Esophagus (tissue), 2 donors: ENCODE results near the gene IGLL1. TPM values are rescaled to one million over a fixed set of nuclear protein-coding genes. Genes with fewer than 3 reads are reported as not detected.
"Not testable (repeated sequence)": the region's sequence is repeated elsewhere in the genome, so short reads cannot be mapped to it uniquely, and the experiment has no call there.

Source experiments
- H3K27ac ChIP-seq, 2 donors: one replicate each; pipeline ENCODE4 v1.5.1; 2013; ENCODE audit warnings: low read depth in 2 of 2, mild to moderate bottlenecking in 2 of 2, inconsistent platforms in 1 of 2, low read length in 1 of 2, moderate library complexity in 1 of 2
- H3K27me3 ChIP-seq, 2 donors: one replicate each; pipeline ENCODE4 v1.6.1; 2013; ENCODE audit warnings: low read length in 2 of 2, control low read depth in 1 of 2, mild to moderate bottlenecking in 1 of 2; ENCODE audit not compliant: insufficient read depth in 2 of 2, control insufficient read depth in 1 of 2
- H3K36me3 ChIP-seq, 2 donors: one replicate each; pipeline ENCODE4 v1.6.1; 2013; ENCODE audit warnings: low read length in 1 of 2; ENCODE audit not compliant: control insufficient read depth in 2 of 2, insufficient read depth in 2 of 2
- H3K4me1 ChIP-seq, 2 donors: one replicate each; pipeline ENCODE4 v1.6.1; 2013; ENCODE audit warnings: low read length in 1 of 2; ENCODE audit not compliant: control insufficient read depth in 2 of 2, insufficient read depth in 2 of 2
- H3K4me3 ChIP-seq, 2 donors: one replicate each; pipeline ENCODE4 v1.5.1; 2013; ENCODE audit warnings: low read length in 2 of 2, mild to moderate bottlenecking in 2 of 2, low read depth in 1 of 2, moderate library complexity in 1 of 2
- H3K9me3 ChIP-seq, 2 donors: one replicate each; pipeline ENCODE4 v1.6.1; 2013; ENCODE audit warnings: mild to moderate bottlenecking in 2 of 2, low read depth in 1 of 2, low read length in 1 of 2, moderate library complexity in 1 of 2; ENCODE audit not compliant: control insufficient read depth in 2 of 2, insufficient read depth in 1 of 2
- WGBS, 2 donors: extraction: QIAGEN DNeasy Blood & Tissue Kit; methylation state at CpG; one replicate each; pipeline ENCODE4 v1.1.7; 2013; 5-methylcytosine and 5-hydroxymethylcytosine counted together
- polyA plus RNA-seq, 2 donors: library from polyadenylated mRNA; stranded (reverse); fragments of 200-250 nt; gene quantifications; one replicate each; pipeline ENCODE4 v1.2.3, GENCODE V29; 2013
- donor health status: healthy with polysubstance abuse.
- donor health status: Bipolar disorder and iron deficiency.

IGLL1 gene
- polyA plus RNA-seq, 2 donors = not detected

GRCh38 chr22:23565915-23566704, 14.0 kb downstream of the IGLL1 start:
- Histone ChIP-seq H3K9me3 (no peaks in the 10 kb centered on the region), H3K4me3 (peak overlapping the region in 1 of 2 donors; percentile 43), H3K36me3 (no peaks in the 10 kb centered on the region), H3K4me1 (peaks cover 4 to 6% of the 10 kb centered on the region in 2 donors), H3K27ac (no peak overlapping the region), H3K27me3 (peaks cover 0 to 14% of the 10 kb centered on the region in 2 donors)
- 1 to 2% methylated on average over 36 to 73 of the region's 73 CpGs for WGBS, 2 donors

- peak overlapping the region in 1 of 2 donors; percentile 43 for H3K4me3 ChIP-seq
- H3K27ac ChIP-seq = no peak overlapping the region
- H3K36me3 ChIP-seq = no peaks in the 10 kb centered on the region
- H3K4me1 ChIP-seq = peaks cover 4 to 6% of the 10 kb centered on the region in 2 donors
- 12 to 13% methylated on average over 10 of the region's 11 CpGs for WGBS, 2 donors
- H3K27me3 ChIP-seq = peaks cover 0 to 14% of the 10 kb centered on the region in 2 donors
- H3K9me3 ChIP-seq = no peaks in the 10 kb centered on the region
Observed at GRCh38 chr22:23565305-23565914, 14.7 kb downstream of the IGLL1 start.

DNA sequence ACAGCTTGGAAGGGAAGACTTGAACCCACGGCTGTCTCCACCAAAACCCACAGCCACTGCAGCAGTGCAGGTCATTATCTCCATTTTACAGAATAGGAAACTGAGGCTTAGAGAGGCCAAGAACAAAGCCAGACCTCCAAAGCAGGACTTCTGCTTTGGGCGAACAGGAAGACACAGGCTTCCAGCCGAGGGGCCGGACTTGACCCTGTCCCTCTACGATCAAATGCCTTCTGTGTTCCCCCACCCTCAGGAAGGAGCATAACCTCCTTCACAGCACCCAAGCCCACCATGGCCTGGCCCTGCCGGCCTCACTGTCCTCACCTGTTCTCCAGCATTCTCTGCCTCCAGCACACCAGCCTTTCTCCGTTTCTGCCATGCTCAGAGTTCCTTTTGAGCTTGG, 15.8 kb downstream of the IGLL1 start:
- no peak overlapping the region for H3K4me3 ChIP-seq
- H3K4me1 ChIP-seq = peaks cover 4 to 6% of the 10 kb centered on the region in 2 donors
- WGBS, 2 donors = 90 to 91% methylated on average over 7 of the region's 7 CpGs
- H3K36me3 ChIP-seq = no peaks in the 10 kb centered on the region
- H3K27ac ChIP-seq = no peak overlapping the region
- peaks cover 0 to 14% of the 10 kb centered on the region in 2 donors for H3K27me3 ChIP-seq
- H3K9me3 ChIP-seq = no peaks in the 10 kb centered on the region

DNA sequence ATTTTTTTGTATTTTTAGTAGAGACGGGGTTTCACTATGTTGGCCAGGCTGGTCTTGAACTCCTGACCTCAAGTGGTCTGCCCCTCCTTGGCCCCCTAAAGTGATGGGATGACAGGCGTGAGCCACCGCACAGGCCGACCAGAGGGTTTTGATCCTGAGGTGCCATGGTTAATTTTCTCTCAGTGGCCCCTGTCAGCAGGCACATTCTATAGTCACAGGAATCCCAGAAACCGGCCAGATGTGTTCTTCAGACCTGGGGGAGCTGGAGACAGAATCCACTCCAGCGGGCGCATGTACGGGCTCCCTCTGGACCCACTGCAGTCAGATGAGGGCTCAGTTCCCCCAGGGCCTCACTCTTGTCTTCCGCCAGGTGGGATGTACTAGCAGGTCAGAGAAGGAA, 17.0 kb downstream of the IGLL1 start:
- Histone ChIP-seq H3K4me3 (no peak overlapping the region), H3K4me1 (peaks cover 4 to 6% of the 10 kb centered on the region in 2 donors), H3K36me3 (no peaks in the 10 kb centered on the region), H3K27ac (no peak overlapping the region), H3K27me3 (peaks cover 0 to 14% of the 10 kb centered on the region in 2 donors), H3K9me3 (no peaks in the 10 kb centered on the region)
- 90 to 93% methylated on average over 9 of the region's 9 CpGs for WGBS, 2 donors

DNA sequence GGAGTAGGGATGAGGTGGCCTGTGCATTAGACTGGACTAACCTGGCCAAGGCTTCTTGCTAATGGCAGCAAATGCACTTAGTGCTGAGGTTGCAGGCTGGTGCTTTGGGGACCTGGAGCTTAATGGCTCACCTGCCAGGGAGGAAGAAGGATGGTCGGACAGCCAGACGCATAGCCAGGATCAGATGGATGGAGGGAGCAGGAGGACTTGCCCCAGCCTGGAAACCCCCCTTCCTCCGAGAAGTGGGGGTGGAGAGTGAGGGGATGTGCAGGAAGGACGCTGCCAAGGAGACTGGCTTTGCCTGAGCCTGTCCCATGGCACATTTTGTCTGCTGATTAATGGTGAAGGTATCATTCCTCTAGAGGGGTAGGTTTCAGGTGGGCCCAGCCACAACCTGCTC, 17.9 kb downstream of the IGLL1 start:
- H3K4me3 ChIP-seq = no peak overlapping the region
- no peaks in the 10 kb centered on the region for H3K9me3 ChIP-seq
- 78 to 84% methylated on average over 4 of the region's 4 CpGs for WGBS, 2 donors
- H3K36me3 ChIP-seq = no peaks in the 10 kb centered on the region
- no peak overlapping the region for H3K27ac ChIP-seq
- peaks cover 4 to 6% of the 10 kb centered on the region in 2 donors for H3K4me1 ChIP-seq
- H3K27me3 ChIP-seq = peaks cover 0 to 14% of the 10 kb centered on the region in 2 donors

GRCh38 chr22:23561025-23561510, 19.0 kb downstream of the IGLL1 start:
- not testable (repeated sequence) for H3K36me3 ChIP-seq, H3K4me1 ChIP-seq, H3K4me3 ChIP-seq, H3K9me3 ChIP-seq, H3K27ac ChIP-seq, H3K27me3 ChIP-seq
- 84 to 92% methylated on average over 20 to 24 of the region's 24 CpGs for WGBS, 2 donors

DNA sequence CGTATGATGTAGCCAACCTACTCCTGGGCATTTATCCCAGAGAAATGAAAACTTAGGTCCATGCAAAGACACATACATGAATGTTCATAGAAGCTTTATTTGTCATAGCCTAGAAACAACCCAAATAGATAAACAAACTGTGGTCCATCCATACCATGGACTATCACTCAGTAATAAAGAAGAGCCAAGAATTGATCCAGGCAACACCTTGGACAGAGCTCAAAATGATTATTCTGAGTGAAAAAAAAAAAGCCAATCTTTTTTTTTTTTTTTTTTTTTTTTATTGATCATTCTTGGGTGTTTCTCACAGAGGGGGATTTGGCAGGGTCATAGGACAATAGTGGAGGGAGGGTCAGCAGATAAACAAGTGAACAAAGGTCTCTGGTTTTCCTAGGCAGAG, 19.9 kb downstream of the IGLL1 start:
- H3K4me1 ChIP-seq, H3K27me3 ChIP-seq, H3K9me3 ChIP-seq, H3K4me3 ChIP-seq, H3K27ac ChIP-seq, H3K36me3 ChIP-seq: not testable (repeated sequence)
- WGBS, 2 donors = 35 to 59% methylated on average over 1 of the region's 1 CpG

DNA sequence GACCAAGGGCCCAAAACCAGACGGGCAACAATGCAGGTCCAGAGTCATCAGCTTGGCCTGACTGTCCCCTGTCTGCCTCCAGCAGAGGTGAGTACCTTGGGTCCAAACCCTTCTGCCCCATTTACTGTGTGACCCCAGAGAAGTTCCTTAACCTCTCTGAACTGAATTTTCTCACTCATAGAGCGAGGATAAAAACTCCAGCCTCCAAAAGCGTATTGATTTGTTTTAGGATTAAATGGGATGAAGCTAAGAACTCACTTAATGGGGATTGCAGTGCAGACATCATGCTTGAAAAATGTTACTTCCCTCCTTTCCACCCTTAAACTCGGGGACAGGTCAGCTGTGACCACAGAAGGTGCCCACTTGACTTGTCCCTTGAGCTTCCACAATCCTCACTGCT, 22.6 kb downstream of the IGLL1 start:
- Histone ChIP-seq H3K4me3 (no peak overlapping the region), H3K27me3 (peaks cover 0 to 4% of the 10 kb centered on the region in 2 donors), H3K4me1 (no peaks in the 10 kb centered on the region), H3K36me3 (no peaks in the 10 kb centered on the region), H3K27ac (no peak overlapping the region), H3K9me3 (no peaks in the 10 kb centered on the region)
- 78% methylated on average over 4 of the region's 4 CpGs for WGBS, 2 donors

- no peaks in the 10 kb centered on the region for H3K4me1 ChIP-seq
- peaks cover 0 to 4% of the 10 kb centered on the region in 2 donors for H3K27me3 ChIP-seq
- H3K27ac ChIP-seq = no peak overlapping the region
- H3K36me3 ChIP-seq = no peaks in the 10 kb centered on the region
- WGBS, 2 donors = 84 to 86% methylated on average over 7 of the region's 7 CpGs
- H3K4me3 ChIP-seq = no peak overlapping the region
- no peaks in the 10 kb centered on the region for H3K9me3 ChIP-seq
Observed at GRCh38 chr22:23557036-23557435, 23.1 kb downstream of the IGLL1 start.
